Islet precursor cell (in vitro differentiated cells): Measurements from ENCODE around the gene TNFRSF18.
"Not testable (repeated sequence)": the region's sequence is repeated elsewhere in the genome, so short reads cannot be mapped to it uniquely, and the experiment has no call there.

Experiments used
- DNase-seq: peaks from one replicate; pipeline ENCODE4 v3.0.0-alpha.2; 2018

The TNFRSF18 gene, protein sequence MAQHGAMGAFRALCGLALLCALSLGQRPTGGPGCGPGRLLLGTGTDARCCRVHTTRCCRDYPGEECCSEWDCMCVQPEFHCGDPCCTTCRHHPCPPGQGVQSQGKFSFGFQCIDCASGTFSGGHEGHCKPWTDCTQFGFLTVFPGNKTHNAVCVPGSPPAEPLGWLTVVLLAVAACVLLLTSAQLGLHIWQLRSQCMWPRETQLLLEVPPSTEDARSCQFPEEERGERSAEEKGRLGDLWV

DNA sequence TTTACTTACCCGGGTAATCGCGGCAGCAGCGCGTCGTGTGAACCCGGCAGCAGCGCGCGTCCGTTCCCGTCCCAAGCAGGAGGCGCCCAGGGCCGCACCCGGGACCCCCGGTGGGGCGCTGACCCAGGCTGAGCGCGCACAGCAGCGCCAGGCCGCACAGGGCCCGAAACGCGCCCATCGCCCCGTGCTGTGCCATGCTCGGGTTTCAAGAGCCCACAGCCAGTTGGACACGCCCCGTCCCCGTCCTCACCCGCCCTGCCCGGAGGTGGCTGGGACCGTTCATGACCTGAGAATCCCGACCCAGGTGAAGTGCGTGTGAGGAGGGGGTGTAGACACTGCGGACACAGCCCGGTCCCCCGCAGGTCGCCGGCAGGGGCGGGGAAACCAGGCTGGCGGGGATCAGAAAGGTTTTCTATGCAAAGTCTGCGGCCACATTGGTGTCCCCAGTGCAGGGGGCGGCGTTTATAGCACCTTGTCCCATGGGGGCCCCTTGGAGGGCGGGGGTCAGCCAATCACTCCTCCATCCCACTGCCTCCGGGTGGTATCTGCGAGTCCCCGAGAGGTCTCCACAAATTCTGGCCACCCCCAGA, at the start of gene TNFRSF18:
Gene TNFRSF18 (minus strand): TSS at position 217 of the 590 bp plus-strand sequence. CDS start 21 bp downstream, at position 196.
- peak; percentile 74 for DNase-seq

DNA sequence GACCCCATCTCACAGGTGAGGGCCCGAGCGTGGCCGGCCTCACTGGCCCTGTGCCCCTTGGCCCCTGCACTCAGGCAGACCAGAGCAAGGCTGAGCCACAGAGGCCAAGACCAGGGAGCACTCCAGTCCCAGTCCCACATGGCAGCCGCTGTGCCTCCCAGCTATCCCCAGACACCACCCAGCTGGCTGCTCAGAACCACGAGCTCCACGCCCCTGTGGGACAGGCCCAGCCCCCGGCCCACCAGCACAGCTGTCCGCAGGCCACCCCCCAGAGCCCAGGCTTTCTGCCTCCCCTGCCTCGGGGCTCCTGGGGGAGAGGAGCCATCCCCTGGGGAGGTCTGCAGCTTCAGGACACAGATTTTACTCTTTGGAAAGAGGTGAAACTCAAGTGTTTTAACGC, 49.2 kb upstream of the TNFRSF18 start:
- DNase-seq = no peak

DNA sequence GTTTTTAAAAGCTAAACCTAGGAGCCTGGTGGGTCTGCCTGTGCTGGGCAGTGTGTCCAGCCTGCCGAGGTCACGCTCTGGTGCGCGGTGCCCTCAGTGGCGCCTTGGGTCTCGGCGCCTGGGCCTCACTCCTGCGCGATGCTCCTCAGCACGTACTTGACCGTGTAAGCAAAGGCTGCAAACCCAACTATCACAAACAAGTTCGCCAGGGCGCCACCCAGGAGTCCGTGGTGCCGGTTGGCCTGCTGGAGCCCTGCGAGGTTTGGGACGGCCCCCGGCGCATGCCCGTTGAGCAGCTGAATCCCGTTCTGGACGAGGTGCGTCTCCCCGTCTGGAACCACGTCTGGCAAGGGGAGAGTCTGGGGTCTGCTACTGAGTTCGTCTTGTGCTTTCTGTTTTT, 48.7 kb upstream of the TNFRSF18 start:
- DNase-seq = no peak

DNA sequence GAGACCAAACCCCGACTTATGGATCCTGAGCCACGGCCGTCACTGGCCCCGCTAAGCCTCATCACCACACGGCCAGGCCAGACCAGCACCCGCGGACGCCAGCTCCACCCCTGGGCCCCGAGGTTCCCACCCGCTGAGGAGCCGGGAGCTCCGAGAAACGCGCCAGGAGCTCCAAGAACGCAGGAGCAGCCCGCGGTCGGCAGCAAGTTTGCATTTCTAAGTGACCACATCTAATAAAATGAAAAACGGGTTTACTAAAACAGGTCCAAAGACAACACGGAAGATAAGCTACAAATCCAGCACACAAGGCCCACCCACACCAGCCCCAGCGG, 48.2 kb upstream of the TNFRSF18 start:
- no peak for DNase-seq

DNA sequence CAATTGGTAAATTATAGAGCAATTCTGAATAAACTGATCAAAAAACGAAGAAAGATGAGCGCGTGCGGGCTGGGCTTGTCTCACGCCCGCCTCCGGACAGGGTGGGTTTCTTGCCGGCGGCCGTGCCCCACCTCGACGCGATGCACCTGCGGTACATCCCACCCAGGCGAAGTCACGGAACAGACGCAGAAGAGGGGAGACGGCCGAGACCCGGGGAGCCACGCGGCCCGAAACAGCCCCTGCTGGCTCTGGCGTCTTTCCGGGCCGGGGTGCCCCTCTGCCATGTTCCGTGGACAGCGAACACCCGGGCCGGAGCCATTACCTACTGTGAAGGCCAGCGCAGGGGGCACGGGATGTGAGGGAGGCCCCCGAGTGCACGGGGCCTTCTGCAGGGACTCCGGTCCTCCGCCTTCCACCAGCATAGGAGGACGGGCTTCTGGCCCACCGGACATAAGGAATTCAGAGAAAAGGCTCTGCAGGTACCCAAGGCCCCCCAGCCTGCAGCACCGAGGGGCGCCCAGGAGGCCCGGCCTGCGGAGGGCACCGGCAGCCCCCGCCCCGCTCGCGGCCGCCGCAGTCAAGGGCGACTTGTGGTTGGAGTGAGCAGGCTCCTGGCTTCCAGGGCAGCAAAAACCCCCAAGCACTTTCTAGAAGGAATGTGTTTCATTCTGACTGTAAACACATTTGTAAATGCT, 47.7 kb upstream of the TNFRSF18 start:
- no peak for DNase-seq

DNA sequence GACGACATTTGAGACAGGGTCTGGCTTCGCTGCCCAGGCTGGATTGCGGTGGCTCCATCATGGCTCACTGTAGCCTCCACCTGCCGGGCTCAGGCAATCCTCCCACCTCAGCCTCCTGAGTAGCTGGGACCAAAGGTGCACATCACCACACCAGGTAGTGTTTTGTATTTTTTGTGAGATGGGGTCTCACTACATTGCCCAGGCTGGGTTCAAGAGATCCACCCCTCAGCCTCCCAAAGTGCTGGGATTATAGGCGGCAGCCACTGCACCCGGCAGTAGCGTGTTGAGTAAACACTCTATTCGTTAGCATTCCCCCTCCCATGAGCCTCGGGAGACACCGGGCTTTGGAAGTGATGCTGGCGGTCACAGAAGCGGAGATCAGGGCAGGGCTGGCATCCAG, 46.9 kb upstream of the TNFRSF18 start:
- DNase-seq = no peak

DNA sequence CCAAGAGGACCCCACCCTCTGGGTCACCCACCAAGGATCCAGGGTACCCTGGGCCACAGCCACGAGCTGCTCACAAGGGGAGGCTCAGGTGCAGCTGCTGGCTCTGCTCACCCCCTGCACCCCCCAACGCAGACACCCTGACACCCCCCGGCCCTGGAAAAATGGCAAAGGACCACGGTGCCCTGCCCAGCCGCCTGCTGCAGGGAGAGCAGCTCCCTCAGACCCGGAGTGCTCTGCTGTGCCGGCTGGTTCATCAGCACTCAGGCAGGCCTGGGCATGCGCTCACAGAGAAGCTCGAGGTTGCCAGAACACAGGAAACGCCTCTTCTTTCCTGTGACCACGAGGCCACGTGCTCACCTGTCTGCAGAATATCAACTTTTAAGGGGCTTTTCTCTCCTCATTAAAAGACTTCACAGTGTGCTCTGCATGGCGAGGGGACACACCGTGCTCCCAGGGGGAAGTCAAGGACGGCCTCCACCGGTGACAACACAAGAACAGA, 44.4 kb upstream of the TNFRSF18 start:
- DNase-seq = no peak

DNA sequence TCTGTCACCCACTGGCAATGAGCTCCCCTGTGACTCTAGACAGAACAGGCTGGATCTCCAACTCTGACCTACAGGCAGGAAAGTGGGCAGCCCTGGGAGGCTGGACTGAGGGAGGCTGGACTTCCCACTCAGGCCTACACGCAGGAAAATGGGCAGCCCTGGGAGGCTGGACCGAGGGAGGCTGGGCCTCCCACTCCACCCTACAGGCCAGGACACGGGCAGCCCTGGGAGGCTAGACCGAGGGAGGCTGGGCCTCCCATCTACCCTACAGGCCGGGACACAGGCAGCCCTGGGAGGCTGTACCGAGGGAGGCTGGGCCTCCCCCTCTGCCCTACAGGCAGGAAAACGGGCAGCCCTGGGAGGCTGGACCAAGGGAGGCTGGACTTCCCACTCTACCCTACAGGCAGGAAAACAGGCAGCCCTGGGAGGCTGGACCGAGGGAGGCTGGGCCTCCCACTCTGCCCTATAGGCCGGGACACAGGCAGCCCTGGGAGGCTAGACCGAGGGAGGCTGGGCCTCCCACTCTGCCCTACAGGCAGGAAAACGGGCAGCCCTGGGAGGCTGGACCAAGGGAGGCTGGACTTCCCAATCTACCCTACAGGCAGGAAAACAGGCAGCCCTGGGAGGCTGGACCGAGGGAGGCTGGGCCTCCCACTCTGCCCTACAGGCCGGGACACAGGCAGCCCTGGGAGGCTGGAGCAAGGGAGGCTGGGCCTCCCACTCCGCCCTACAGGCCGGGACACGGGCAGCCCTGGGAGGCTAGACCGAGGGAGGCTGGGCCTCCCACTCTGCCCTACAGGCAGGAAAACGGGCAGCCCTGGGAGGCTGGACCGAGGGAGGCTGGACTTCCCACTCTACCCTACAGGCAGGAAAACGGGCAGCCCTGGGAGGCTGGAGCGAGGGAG, 41.9 kb upstream of the TNFRSF18 start:
- DNase-seq = not testable (repeated sequence)

DNA sequence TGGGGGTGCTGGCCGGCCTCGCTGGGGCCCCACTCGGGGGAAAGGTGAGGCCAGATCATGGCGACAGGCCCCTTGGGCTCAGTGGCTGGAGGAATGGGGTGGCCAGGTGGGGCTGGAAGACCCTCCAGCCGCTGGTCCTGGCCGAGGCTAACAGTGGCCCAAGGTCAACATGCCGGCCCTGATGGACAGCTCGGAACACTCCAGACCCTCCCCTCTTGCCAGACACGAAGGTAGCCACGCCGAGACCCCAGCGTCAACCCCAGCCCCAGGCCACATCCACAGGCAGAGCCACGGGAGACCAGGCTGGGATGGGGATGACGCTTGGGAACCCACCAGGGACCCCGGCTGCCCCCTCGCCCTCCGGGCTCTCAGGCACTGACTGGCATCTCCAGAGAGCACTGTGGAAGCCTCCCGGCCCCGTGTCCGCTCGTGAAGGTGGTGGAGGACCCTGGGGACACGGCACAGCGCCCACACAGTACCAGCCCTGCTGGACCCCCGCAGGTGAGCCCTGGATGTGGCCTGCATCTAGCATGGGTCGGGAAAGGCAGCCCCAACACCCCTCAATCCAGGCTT, 41.0 kb upstream of the TNFRSF18 start:
- no peak for DNase-seq

DNA sequence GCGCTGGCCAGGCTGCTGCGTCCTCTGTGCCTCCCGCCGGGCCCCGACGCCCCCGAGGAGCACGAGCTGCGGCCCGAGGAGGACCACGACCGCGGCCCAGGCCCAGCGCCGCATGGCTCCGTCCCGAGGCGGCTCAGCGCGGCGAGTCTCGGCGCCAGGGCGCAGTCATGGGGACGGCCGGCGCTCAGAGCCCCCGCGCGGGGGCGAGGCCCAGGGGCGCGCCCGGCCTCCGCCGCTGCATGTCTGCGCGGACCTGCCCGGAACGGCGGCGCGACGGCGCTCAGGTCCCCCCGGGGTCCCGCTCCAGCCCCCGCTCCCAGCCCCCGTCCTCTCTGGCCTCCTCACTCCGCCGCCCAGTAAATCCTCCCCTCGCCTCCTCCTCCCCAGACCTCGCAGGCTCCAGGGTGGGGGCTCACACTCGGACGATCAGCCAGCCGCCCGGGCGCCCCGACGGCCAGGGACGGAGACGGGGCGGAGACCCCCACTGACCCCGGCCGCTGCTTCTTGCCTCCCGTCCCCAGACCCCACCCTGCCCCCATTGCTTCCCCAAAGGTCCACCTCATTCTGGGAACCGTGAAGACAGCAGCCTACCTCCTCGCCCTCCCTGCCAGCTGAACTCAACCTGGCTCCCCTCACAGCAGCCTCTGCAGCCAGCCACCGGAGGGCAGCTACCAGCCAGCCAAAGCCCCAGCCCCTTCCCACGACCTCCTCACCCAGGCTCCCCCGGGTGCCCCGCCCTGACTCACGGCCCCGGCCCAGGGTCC, 40.4 kb upstream of the TNFRSF18 start, which contains the start of gene C1QTNF12:
Gene C1QTNF12 (minus strand): TSS at position 146 of the 764 bp plus-strand sequence. CDS start 32 bp downstream, at position 114.
- no peak for DNase-seq

DNA sequence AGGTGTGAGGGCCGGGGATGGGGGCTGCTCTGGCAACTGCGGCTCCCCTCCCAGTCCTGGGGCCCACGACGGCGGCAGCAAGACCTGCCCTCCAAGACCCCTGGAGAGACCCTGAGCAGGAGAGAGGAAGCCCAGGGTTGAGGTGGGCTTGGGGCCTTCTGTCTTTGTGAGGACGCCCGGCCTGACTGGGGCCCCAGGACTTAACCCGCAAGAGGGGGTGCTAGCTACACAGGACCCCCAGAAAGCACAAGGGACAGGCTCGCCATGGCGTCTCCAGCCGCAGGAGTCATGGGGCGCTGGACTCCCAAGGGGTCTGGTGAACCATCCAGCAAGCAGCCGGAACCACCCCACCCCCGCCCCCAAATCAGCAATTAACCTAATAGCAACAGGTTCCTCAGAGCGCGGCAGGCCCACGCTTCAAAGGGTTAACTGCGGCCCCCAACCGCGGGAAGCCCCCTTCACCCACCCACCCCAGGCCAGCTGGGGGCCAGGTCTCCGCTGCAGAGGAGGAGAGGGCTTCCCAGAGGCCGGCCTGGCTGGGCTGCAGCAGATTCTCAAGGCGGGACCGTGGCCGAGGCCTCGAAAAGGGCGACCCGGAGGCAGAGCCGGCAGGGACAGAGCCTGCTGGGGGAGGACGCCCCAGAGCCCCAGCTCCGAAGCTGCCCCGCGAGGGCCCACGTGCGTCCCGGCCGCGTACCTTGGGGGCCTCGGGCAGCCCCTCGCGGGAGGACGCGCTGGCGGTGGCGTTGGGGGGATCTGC, 39.6 kb upstream of the TNFRSF18 start:
- no peak for DNase-seq

DNA sequence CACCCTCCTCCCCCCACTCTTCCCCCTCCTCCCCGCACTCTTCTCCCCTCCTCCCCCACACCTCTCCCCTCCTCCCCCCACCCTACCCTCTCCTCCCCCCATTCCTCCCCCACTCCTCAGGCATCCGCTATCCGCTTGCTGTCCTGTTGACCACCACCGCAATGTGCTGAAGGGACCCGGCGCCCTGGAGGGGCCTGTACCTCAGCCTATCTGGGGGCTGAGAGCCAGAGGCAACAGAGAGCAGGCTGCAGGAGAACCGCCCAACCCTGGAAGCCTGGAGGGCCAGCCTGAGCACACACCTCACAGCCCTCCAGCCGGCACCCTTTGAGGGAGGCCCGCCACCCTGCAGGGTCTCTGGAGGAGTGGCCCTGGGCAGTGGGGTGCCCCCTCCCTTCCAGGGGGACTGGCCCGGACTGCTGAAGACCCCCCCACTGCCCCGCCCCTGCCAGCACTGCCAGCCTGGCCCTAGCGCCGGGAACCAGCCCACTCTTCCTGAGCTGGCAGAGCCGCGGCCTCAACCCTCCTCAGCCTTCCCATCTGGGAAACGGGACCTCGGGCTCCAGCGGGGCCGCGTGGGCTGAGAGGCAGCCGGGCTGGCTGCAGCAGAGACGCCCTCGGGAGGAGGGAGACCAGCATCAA, 38.9 kb upstream of the TNFRSF18 start:
- no peak for DNase-seq

DNA sequence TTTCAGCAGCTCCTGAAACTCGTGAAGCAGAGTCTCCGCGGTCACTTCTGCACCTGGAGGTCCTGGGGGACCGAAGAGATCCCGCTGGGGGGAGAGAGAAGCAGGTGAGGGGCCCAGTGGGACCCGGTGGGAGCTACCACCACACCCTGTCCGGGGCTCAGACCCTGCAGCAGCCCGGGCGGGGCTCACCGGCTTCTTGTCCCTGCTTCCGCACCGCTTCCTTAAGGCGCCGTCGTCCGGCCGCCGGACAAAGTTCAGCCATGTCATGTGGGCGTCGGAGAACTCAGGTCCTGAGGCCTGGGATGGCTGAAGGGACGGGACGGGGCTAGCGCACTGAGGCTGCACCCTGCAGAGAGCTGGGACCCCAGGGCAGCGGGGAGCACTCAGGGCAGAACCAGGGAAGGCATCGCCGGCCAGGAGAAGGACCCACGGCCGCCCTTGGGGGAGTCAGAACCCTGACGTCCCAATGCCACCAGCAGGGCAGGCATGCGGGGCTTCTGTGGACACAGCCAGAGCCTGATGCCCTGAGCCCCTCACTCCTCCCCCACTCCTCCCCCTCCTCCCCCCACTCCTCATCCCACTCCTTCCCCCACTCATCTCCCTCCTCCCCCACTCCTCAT, 37.9 kb upstream of the TNFRSF18 start:
- DNase-seq = no peak

DNA sequence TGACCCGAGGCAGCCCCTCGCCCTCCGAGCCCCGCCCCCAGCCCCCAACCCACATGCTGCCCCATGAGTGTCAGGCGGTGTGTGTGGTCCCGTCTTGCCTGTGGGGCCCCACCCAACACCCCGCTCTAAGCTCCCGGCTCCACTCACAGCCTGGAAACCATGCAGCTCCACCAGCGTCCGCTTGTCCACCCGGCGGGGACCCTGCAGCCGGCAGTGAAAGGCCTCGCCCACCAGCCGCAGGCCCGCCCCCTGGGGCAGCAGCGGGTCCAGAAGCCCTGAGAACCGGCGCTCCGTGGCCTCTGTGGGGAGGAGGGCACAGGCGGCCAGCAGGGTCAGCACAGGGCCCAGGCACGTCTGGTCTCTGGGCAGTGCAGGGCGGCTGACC, 37.4 kb upstream of the TNFRSF18 start:
- no peak for DNase-seq

DNA sequence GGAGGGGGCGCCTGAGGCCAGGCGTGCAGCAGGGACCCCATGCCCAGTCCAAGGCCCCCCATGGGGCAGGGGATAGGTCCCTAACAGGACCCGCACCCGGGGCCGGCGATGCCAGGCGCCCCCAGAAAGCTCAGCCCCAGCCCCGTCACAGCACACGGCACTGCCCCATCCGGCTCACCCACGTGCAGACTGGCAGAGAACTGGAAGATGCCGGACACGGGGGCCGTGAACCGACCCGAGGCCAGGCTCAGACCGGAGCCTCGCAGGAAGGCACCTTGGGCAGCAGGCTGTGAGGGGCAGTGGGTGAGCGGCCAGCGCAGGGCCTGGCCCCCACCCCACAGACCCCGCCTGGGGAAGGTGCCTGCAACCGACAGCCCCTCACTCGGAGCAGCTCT, 36.9 kb upstream of the TNFRSF18 start:
- DNase-seq = no peak

DNA sequence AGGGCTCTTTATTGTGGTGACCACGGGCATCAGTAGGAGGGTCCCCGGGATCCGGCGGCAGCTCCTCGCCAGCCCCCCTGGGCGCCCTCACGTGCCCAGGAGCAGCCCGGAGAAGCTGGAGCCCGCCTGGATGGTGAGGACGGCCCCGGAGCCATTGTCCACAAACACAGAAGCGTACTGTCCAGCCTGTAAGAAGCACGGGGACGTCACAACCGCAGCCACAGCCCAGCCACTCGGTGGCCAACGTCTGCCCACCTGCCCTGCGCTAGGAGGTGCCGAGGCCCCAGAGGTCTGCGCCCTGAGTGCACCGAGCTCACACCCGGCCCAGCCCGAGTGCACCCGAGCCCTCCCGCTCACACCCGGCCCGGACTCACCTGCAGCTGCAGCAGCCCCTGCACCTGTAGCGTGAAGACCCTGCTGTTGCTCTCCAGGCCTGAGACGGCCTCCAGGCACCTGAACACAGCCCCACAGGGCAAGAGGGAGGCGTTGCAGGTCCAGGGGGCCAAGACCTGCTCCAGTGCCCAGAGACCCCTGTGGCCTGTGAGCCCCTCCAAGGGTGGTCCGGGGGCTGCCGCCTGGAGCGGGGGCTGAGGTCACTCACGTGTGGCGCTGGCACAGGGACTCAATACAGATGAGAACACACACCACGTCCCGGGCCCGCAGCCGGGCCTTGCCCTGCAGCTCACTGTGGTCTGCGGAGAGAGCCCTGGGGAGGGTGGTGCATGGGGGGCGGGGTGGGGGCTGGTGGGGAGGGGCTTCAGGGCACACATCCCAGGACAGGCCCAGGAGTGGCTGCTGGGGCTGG, 36.3 kb upstream of the TNFRSF18 start:
- DNase-seq = no peak

DNA sequence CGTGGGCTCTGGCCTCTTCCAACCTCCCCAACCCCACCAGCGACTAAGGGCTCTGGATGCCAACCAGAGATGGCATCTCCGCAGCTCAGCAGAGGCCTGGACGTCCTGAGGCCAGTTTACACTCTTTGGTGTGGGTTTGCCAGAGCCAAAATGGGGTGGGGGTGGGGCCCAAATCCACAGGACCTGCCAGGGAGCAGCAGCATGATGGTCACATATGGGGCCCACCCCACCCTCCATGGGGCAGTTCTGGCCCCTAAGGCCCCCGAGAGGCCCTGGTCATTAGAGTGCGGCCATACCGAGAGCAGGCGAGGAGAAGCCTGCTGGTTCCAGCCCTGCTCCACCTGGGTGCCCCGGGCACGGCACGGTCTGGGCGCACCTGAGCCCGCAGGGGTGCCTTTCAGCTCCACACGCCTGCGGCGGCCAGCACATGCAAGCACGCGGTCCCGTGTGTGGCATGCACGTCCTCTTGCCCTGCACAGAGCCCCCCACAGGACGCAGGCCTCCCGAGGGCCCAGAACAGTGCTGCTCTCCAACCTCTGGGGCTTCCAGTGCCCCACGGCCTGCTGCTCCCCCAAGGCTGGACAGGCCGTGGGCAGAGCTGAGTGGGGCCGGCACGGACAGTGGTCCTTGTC, 35.3 kb upstream of the TNFRSF18 start:
- DNase-seq = no peak

DNA sequence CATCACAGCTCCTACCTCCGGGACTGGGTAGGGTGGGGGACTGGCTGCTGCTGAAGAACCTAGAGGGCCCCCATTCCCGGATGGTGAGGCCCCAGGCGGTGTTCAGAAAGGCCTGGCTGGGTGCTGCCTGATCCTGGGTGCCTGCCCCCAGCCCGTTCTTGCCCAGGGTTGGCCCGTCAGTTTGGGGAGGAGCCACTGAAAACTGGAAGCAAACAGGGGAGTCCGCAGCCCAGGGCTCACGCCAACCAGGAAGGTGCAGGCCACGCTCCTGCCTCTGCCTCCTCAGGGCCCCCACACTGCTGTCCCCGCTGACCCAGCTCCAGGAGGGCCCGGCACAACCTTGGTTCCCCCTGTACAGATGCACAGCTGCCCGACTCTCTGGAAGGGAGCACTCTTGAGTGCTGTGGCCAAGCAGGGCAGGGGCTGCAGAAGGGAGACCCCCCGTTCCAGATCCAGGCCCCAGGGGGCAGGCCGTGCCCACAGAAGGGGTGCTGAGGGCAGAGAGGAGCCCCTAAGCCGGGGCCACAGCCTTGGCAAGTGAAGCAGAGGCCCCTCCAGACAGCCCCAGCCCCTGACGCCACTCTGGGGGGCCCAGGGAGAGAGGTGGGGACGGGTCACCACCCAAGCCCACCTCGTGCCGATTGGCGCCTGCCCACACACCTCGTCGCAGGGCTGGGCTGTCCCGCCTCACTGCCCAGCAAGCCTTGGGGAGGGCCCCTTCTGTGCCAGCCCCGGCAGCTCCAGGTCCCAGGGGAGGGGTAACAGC, 34.6 kb upstream of the TNFRSF18 start:
- DNase-seq = no peak
